Hepatocyte (in vitro differentiated cells): ENCODE results near the gene THAP12. TPM values are rescaled to one million over a fixed set of nuclear protein-coding genes. Genes with fewer than 3 reads are reported as not detected.
A peak's percentile ranks its signal among the peaks of the same experiment; 100 is the strongest.

Experiments used
- DNase-seq: peaks from one replicate; pipeline ENCODE4 v3.0.0-alpha.2; 2016; ENCODE audit warnings: low spot score
- H2AFZ ChIP-seq: fragments of 200-600 bp; sonication (generic); 2 replicates; pipeline ENCODE4 v1.6.0; 2016; ENCODE audit warnings: antibody characterized with exemption, mild to moderate bottlenecking
- H3K27ac ChIP-seq: fragments of 200-600 bp; sonication (generic); 2 replicates; pipeline ENCODE4 v1.5.1; 2016; ENCODE audit warnings: mild to moderate bottlenecking
- H3K27me3 ChIP-seq: fragments of 200-600 bp; sonication (generic); 2 replicates; pipeline ENCODE4 v1.6.1; 2016
- H3K36me3 ChIP-seq: fragments of 200-600 bp; sonication (generic); replicated peaks from 2 replicates; pipeline ENCODE4 v1.5.1; 2016; ENCODE audit warnings: low read depth; ENCODE audit not compliant: insufficient read depth
- H3K4me1 ChIP-seq: fragments of 200-600 bp; sonication (generic); 2 replicates; pipeline ENCODE4 v1.5.1; 2016; ENCODE audit warnings: mild to moderate bottlenecking, moderate library complexity; ENCODE audit not compliant: insufficient read depth
- H3K4me2 ChIP-seq: fragments of 200-600 bp; sonication (generic); 2 replicates; pipeline ENCODE4 v1.6.0; 2016
- H3K4me3 ChIP-seq: fragments of 200-600 bp; sonication (generic); 2 replicates; pipeline ENCODE4 v1.5.1; 2016; ENCODE audit warnings: mild to moderate bottlenecking
- H3K79me2 ChIP-seq: fragments of 200-600 bp; sonication (generic); 2 replicates; pipeline ENCODE4 v1.6.0; 2017; ENCODE audit warnings: mild to moderate bottlenecking
- H3K9me2 ChIP-seq: fragments of 200-600 bp; sonication (generic); replicated peaks from 2 replicates; pipeline ENCODE4 v1.6.0; 2017; ENCODE audit warnings: mild to moderate bottlenecking; ENCODE audit not compliant: insufficient read depth
- H3K9me3 ChIP-seq: fragments of 200-600 bp; sonication (generic); 2 replicates; pipeline ENCODE4 v1.5.1; 2016; ENCODE audit warnings: low read depth, mild to moderate bottlenecking
- H4K20me1 ChIP-seq: fragments of 200-600 bp; sonication (generic); 2 replicates; pipeline ENCODE4 v1.6.0; 2016; ENCODE audit warnings: mild to moderate bottlenecking; ENCODE audit not compliant: insufficient read depth, poor library complexity, severe bottlenecking
- EZH2 ChIP-seq: fragments of 200-600 bp; sonication (generic); IDR thresholded peaks from 2 replicates; pipeline ENCODE4 v1.6.1; 2016; ENCODE audit warnings: antibody characterized with exemption, mild to moderate bottlenecking, borderline replicate concordance
- EZH2phosphoT487 ChIP-seq: fragments of 200-600 bp; sonication (generic); IDR thresholded peaks from one replicate; pipeline ENCODE4 v1.6.1; 2018; ENCODE audit warnings: antibody characterized with exemption, mild to moderate bottlenecking, low read depth, moderate library complexity; ENCODE audit not compliant: unreplicated experiment, severe bottlenecking
- WGBS: methylation state at CpG from one replicate; pipeline ENCODE4 v1.1.6; 2016; ENCODE audit warnings: low lambda C conversion rate; ENCODE audit errors: missing lambda C conversion rate; 5-methylcytosine and 5-hydroxymethylcytosine counted together
- polyA plus RNA-seq: library from polyadenylated mRNA; unstranded; fragments of >200 nt; fragmentation: Nextera tagmentation; extraction: Ambion mirVana; gene quantifications from 2 replicates; pipeline ENCODE4 v1.2.1, GENCODE V29; 2016
- total RNA-seq: library from RNA; depleted of rRNA; stranded (reverse); fragments of >200 nt; gene quantifications from 2 replicates; pipeline ENCODE4 v1.2.3, GENCODE V29; 2014
- TF ChIP-seq, protein P1 (sequence below): fragments of 200-600 bp; sonication (generic); IDR thresholded peaks from 2 replicates; pipeline ENCODE4 v1.5.1; 2016; ENCODE audit warnings: antibody characterized with exemption, mild to moderate bottlenecking; ENCODE audit not compliant: poor library complexity

THAP12 gene
- total and polyA plus RNA-seq, 2 experiments from 2014 or later: 21.5 to 62.6 TPM

DNA sequence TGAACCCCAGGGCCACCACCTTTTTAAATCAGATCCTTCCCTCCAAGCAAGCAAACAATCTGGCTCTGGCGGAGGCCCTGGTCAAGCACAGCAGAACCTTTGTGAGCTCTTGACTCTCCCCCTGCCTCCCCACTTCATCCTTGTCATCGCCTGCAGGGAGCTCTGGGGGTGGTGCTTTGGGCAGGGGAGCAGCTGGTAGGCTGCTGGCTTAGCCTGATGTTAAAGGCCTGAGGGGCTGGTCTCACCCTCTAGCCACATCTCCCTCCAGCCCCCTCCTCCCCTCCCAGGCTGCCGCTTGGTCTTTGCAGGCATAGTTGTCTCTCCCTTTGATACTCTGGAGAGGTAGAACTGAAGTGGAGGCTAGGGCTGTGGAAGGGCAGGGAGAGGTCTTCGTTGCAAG lies 50.9 kb downstream of the THAP12 start:
- Histone ChIP-seq H3K27ac (no peak overlapping the region), H3K4me3 (no peak overlapping the region), H3K9me3 (no peaks in the 10 kb centered on the region), H3K9me2 (no peaks in the 10 kb centered on the region), H4K20me1 (no peaks in the 10 kb centered on the region), H3K27me3 (no peaks in the 10 kb centered on the region), H3K79me2 (no peaks in the 10 kb centered on the region), H3K4me2 (no peak overlapping the region), H3K4me1 (peaks cover 12% of the 10 kb centered on the region), H2AFZ (no peak overlapping the region), H3K36me3 (no peaks in the 10 kb centered on the region)
- no peak for DNase-seq
- 75% methylated on average over 4 of the region's 4 CpGs for WGBS
- TF ChIP-seq, protein P1, sequence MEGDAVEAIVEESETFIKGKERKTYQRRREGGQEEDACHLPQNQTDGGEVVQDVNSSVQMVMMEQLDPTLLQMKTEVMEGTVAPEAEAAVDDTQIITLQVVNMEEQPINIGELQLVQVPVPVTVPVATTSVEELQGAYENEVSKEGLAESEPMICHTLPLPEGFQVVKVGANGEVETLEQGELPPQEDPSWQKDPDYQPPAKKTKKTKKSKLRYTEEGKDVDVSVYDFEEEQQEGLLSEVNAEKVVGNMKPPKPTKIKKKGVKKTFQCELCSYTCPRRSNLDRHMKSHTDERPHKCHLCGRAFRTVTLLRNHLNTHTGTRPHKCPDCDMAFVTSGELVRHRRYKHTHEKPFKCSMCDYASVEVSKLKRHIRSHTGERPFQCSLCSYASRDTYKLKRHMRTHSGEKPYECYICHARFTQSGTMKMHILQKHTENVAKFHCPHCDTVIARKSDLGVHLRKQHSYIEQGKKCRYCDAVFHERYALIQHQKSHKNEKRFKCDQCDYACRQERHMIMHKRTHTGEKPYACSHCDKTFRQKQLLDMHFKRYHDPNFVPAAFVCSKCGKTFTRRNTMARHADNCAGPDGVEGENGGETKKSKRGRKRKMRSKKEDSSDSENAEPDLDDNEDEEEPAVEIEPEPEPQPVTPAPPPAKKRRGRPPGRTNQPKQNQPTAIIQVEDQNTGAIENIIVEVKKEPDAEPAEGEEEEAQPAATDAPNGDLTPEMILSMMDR: no peak
- TF ChIP-seq EZH2 (no peak), EZH2phosphoT487 (no peak)

DNA sequence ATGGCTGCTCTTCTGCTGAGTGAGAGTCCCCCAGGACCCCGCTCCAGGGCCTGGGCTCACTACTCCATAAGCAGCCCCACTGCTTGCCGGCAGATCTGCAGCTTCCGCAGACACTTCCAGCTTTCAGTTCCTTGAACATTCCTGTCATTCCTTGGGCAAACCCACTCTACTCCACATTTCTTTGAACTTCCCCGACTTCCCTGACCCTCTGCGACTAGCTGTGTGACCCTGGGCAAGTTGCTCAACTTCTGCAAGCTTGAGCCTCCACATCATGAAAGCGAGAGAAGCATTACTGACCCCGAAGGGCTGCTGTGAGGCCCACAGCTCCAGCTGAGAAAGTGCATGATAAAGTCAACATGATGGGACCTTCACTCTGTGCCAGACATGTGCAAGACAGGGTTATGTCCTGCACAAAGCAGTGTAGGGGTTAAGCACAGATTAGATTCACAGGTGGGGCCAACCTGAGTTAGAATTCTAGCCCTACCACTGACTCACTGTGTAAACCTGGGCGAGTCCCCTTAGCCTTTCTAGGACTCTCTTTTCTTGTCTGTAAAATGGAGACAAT lies 51.8 kb downstream of the THAP12 start:
- Histone ChIP-seq H2AFZ (no peak overlapping the region), H3K4me2 (peak overlapping the region; percentile 59), H3K9me3 (no peaks in the 10 kb centered on the region), H4K20me1 (no peaks in the 10 kb centered on the region), H3K27ac (peak overlapping the region; percentile 39), H3K36me3 (no peaks in the 10 kb centered on the region), H3K79me2 (no peaks in the 10 kb centered on the region), H3K27me3 (no peaks in the 10 kb centered on the region), H3K9me2 (no peaks in the 10 kb centered on the region), H3K4me3 (no peak overlapping the region), H3K4me1 (peaks cover 12% of the 10 kb centered on the region)
- TF ChIP-seq, protein P1: no peak
- TF ChIP-seq EZH2 (no peak), EZH2phosphoT487 (no peak)
- peak; percentile 46 for DNase-seq
- 28% methylated on average over 8 of the region's 8 CpGs for WGBS

DNA sequence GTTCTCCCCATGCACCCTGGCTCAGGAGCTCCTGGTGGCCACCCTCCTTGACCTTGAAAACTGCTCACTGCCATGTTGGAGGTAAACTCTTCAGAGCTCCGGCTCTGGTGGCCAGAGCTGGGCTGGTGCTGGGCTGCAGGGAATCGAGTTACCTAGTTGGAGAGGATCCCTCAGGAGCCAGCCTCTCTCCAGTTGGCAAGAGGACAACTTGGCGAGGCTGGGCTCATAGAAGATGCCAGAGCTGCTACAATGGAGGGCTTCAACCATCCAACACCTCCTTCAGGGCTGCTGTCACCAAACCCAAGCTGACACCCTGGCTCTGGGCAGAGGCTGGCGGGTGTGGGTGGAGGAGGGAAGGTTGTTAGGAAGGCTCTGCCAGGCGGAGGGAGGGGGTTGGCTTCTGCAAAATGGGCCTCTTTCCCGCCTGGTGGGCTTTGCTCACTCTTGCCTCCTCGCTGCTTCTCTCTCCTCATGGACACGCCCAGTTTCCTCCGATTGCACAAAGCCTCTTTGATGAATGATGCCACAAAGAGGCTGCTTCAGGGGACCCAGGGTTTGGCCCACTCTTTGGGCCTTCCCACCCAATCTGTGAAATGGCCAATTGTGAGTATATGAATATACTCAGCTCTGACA lies 53.1 kb downstream of the THAP12 start:
- no peak overlapping the region for H3K27ac ChIP-seq
- H3K4me1 ChIP-seq: peaks cover 12% of the 10 kb centered on the region
- 95% methylated on average over 9 of the region's 9 CpGs for WGBS
- TF ChIP-seq, protein P1: no peak
- TF ChIP-seq EZH2phosphoT487 (no peak), EZH2 (no peak)
- H3K9me3 ChIP-seq: no peaks in the 10 kb centered on the region
- DNase-seq: no peak
- no peak overlapping the region for H3K4me3 ChIP-seq
- H3K4me2 ChIP-seq: no peak overlapping the region
- no peaks in the 10 kb centered on the region for H3K9me2 ChIP-seq
- H3K27me3 ChIP-seq: no peaks in the 10 kb centered on the region
- no peaks in the 10 kb centered on the region for H4K20me1 ChIP-seq
- no peak overlapping the region for H2AFZ ChIP-seq
- no peaks in the 10 kb centered on the region for H3K79me2 ChIP-seq
- H3K36me3 ChIP-seq: no peaks in the 10 kb centered on the region
